ENCODE data around the gene PCDH15.

DNA sequence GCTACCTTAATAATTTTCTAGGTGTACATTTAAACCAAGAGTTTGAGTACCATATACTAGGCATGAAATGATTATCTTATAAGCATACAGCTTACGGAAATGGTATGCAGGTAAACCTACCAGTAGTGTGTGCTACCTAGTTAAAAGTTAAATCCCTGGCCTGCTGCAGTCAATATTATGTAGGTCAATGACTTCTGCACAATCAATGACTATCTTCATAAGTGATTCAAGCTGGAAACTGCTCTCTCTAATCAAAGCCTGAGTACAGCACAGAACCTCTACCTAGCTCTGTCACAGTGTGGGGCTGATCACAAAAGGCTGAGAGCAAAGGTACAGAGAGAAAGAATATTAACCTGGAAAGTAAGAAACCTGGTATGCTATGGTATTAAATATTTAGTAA lies 733.7 kb downstream of the PCDH15 start:
- TF ChIP-seq, protein P1, sequence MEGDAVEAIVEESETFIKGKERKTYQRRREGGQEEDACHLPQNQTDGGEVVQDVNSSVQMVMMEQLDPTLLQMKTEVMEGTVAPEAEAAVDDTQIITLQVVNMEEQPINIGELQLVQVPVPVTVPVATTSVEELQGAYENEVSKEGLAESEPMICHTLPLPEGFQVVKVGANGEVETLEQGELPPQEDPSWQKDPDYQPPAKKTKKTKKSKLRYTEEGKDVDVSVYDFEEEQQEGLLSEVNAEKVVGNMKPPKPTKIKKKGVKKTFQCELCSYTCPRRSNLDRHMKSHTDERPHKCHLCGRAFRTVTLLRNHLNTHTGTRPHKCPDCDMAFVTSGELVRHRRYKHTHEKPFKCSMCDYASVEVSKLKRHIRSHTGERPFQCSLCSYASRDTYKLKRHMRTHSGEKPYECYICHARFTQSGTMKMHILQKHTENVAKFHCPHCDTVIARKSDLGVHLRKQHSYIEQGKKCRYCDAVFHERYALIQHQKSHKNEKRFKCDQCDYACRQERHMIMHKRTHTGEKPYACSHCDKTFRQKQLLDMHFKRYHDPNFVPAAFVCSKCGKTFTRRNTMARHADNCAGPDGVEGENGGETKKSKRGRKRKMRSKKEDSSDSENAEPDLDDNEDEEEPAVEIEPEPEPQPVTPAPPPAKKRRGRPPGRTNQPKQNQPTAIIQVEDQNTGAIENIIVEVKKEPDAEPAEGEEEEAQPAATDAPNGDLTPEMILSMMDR (IDR thresholded peaks at IDR 0.05), result no peak
- TF ChIP-seq POLR2A (IDR thresholded peaks at IDR 0.05), result no peak
